ENCODE data around the gene ASB2. TPM values are rescaled to one million over a fixed set of nuclear protein-coding genes. Genes with fewer than 3 reads are reported as not detected.

The ASB2 gene
- total RNA-seq, 1 experiment from 2014 or later: 0.35 TPM

DNA sequence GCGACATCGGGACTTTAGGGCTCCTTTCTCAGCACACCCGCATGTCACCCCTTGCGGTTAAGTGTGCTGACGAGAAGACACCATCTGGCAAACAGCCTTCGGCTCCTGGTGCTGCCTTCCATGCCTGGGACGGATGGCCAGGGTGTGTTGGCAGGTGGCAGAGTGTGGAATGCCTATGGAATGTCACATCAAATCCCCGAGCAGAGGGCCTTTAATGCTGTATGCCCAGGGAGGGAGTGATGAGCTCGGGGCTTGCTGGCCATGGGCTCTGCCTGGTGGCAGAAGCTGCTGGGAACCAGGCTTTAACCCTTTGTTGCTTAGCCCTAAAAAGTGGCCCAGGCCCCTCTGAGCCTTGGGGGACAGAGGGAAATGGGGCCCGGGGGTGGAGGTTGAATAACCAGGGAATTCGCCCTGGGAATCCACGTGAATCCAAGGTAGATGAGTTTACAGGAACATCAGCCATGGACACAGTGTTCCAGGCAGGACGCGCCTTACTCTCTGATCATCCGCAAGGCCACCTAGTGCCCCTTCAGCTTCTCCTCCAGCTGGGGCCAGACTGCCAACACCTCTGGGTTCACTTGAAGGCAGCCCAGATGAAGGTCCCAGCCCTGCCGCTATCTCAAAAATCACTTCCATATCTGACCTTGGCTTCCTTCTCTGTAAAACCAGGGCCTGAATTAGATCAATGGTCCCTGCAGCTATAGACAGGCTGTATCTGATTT is 31.9 kb downstream of the ASB2 start:
- no peak overlapping the region for H4K5ac ChIP-seq (ENCODE audit: insufficient read length, low read depth, low read length)
- H3K4me1 Mint-ChIP-seq: peaks cover 17 to 24% of the 10 kb centered on the region in 2 experiments
- DNase-seq: no peak
- H3K27me3 ChIP-seq (ENCODE audit: insufficient read depth, low read length): no peaks in the 10 kb centered on the region
- WGBS (ENCODE audit: extremely low coverage, insufficient read length, low lambda C conversion rate): no CpG with 5 or more reads among the region's 16 CpGs
- no peak overlapping the region for H2BK15ac ChIP-seq (ENCODE audit: low read depth, low read length)
- H3T11ph ChIP-seq (ENCODE audit: low read length): no peak overlapping the region
- no peaks in the 10 kb centered on the region for H3K9me3 Mint-ChIP-seq
- H2BK5ac ChIP-seq (ENCODE audit: insufficient read length, low read length): no peak overlapping the region
- H3K4ac ChIP-seq (ENCODE audit: low read depth, low read length): no peak overlapping the region
- no peak overlapping the region for H2AFZ ChIP-seq (ENCODE audit: low read length)
- H3K4me1 ChIP-seq (ENCODE audit: insufficient read depth, low read length): no peaks in the 10 kb centered on the region; the same call in 1 of the 2 replicates
- H3K23ac ChIP-seq (ENCODE audit: insufficient read length, low read depth, low read length): no peak overlapping the region
- no peaks in the 10 kb centered on the region for H3K36me3 Mint-ChIP-seq (ENCODE audit: insufficient read depth in 1 of 3, low read depth in 3 of 3)
- H2AK5ac ChIP-seq (ENCODE audit: insufficient read length, low read length): no peak overlapping the region
- no peaks in the 10 kb centered on the region for H3K79me2 ChIP-seq (ENCODE audit: insufficient read depth, low read length)
- H3K18ac ChIP-seq (ENCODE audit: insufficient read length, low read depth, low read length): no peak overlapping the region
- H4K8ac ChIP-seq (replicated peaks; ENCODE audit: insufficient read length, low read depth, low read length): no peak overlapping the region
- no peak overlapping the region for H2BK12ac ChIP-seq (ENCODE audit: insufficient read length, low read depth, low read length)
- no peak overlapping the region for H3K4me2 ChIP-seq (ENCODE audit: insufficient read depth, insufficient read length, low read length)
- peaks cover 10% of the 10 kb centered on the region for H3K27me3 Mint-ChIP-seq (ENCODE audit: low read depth)
- no peak overlapping the region for H3K27ac ChIP-seq (ENCODE audit: insufficient read length, low read depth, low read length)
- no peak overlapping the region; the same call in 1 of the 2 replicates for H3K14ac ChIP-seq (ENCODE audit: insufficient read depth, low read length)
- H3K9ac ChIP-seq (ENCODE audit: extremely low read depth, insufficient read length, low read length): no peak overlapping the region
- H3K4me3 Mint-ChIP-seq: no peak overlapping the region
- TF ChIP-seq, protein P1, sequence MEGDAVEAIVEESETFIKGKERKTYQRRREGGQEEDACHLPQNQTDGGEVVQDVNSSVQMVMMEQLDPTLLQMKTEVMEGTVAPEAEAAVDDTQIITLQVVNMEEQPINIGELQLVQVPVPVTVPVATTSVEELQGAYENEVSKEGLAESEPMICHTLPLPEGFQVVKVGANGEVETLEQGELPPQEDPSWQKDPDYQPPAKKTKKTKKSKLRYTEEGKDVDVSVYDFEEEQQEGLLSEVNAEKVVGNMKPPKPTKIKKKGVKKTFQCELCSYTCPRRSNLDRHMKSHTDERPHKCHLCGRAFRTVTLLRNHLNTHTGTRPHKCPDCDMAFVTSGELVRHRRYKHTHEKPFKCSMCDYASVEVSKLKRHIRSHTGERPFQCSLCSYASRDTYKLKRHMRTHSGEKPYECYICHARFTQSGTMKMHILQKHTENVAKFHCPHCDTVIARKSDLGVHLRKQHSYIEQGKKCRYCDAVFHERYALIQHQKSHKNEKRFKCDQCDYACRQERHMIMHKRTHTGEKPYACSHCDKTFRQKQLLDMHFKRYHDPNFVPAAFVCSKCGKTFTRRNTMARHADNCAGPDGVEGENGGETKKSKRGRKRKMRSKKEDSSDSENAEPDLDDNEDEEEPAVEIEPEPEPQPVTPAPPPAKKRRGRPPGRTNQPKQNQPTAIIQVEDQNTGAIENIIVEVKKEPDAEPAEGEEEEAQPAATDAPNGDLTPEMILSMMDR (conservative IDR thresholded peaks at IDR 0.05): no peak
- no peaks in the 10 kb centered on the region for H3K9me3 ChIP-seq (ENCODE audit: control insufficient read depth, low read depth, low read length)
- no peak overlapping the region for H2BK120ac ChIP-seq (ENCODE audit: low read depth, low read length, poor library complexity, severe bottlenecking)
- no peak overlapping the region for H2BK20ac ChIP-seq (ENCODE audit: low read depth, low read length, poor library complexity, severe bottlenecking)
- no peaks in the 10 kb centered on the region for H4K20me1 ChIP-seq (ENCODE audit: control insufficient read depth, insufficient read depth, insufficient read length)
- no peak overlapping the region for H4K91ac ChIP-seq (ENCODE audit: insufficient read length, low read depth, low read length)
- H3K79me1 ChIP-seq (ENCODE audit: insufficient read depth, low read depth, low read length, poor library complexity, severe bottlenecking): no peaks in the 10 kb centered on the region
- no peak overlapping the region for H3K27ac Mint-ChIP-seq
- no peak overlapping the region for H3K56ac ChIP-seq (ENCODE audit: insufficient read length, low read depth, low read length)
- H3K23me2 ChIP-seq (ENCODE audit: insufficient read length, low read depth, low read length, poor library complexity, severe bottlenecking): no peaks in the 10 kb centered on the region
